ENCODE measurements around the gene DIAPH2.
A peak's percentile ranks its signal among the peaks of the same experiment; 100 is the strongest.
"Not testable (repeated sequence)": the region's sequence is repeated elsewhere in the genome, so short reads cannot be mapped to it uniquely, and the experiment has no call there.

The DIAPH2 gene

DNA sequence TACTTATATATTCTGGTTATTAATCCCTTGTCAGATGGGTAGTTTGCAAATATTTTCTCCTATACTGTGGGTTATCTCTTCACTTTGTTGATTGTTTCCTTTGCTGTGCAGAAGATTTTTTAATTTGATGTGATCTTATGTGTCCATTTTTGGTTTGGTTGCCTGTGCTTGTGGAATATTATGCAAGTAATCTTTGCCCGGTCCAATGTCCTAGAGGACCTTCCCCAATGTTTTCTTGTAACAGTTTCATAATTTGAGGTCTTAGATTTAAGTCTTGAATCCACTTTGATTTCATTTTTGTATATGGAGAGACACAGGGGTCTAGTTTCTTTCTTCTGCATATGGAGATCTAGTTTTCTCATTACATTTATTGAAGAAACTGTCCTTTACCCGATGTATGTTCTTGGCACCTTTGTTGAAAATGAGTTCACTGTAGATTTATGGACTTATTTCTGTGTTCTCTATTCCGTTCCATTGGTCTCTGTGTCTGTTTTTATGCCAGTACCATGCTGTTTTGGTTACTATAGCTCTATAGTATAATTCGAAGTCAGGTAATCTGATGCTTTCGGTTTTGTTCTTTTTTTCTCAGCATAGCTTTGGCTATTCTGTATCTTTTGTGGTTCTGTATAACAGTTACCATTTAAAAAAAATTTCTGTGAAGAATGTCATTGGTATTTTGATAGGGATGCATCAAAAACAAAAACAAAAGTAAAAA, 34.7 kb downstream of the DIAPH2 start:
- no peak for FAIRE-seq

DNA sequence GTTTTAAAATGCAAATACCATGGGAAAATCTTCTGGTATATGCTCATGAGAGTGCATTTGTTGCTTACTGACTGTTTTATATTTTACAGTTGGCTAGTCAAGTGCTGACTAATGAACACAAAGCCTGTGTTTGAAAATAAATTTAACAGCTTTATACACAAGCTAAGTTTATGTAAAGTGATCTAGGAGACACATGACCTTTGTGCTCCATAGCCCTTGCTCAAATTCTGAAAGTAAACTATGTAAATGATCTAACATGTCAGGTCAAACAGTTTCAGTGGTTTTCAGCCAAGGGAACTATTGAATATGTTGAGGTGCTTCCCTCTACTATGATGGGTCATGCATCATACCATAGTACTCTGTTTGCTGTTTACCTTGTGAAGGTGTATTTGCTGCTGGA, 36.7 kb downstream of the DIAPH2 start:
- FAIRE-seq, result no peak

DNA sequence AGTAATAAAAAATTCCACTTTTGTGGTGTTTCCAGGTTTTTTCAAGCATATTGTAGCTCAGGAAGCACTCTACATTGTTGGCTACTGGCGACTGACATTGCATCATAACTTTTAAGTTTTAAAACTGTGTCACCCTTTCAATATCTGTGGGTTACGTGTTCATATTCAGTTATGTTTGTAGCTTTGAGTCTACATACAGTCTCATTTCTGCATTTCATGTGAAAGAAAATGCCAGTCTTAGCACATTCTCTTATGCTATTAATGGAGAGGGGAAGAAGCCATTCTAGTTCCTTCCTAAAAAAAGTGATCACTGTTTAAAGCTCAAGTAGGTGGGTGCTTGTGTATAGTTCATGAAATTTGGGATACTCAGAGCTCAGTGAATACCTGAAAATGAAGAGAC, 38.1 kb downstream of the DIAPH2 start:
- FAIRE-seq, result no peak

DNA sequence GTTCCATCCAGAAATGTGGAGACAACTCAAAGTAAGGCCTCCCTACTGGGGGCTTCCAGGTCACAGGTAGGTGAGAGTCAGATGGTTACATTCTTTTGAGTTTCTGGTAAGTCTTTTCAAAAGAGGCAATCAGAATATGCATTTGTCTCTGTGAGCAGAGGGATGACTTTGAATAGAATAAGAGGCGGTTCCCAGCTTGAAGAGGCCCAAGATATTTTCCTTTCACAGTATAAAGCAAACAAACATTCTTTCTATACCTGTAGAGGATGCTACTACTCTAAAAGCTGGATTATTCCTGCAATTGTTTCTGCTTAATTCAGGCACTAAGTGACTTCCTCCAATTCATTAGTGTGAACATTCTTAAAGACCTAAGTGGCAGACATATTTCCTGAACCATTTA, 44.4 kb downstream of the DIAPH2 start:
- FAIRE-seq, result no peak

DNA sequence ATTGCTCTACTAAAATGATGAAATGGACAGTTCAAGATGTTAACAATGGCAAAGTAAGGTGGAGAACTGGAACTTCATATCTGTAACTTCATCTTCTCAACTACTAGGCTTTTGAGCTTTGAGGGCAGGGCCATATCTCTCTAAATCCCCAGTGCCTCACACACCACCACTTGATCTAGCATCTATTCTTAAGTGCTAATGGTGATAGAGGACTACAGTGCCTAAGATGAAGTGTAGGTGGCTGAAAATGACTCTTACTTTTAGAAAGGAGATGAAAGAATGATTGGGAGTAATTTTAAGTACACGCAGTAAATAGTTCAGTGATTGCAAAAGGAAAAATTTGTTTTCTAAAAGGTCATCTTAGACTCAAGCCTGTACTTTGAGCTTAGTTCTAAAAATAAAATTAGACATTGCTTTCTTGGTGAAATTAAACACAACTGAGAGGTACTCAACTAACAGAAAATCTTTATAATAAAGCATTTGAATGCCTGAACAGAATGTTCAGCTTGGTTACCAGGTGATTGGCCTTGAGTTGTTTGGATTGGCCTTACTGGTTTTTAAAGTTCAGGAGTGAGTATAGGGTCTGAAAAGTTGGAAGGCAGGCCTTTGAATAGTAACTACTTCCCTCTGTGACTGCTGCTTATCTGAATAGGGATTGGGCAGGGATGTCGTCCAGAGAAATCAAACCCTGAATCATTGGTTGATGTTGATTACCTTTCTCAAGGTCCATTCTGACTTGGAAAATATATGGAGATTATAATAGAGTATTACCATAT, 45.4 kb downstream of the DIAPH2 start:
- no peak for FAIRE-seq

DNA sequence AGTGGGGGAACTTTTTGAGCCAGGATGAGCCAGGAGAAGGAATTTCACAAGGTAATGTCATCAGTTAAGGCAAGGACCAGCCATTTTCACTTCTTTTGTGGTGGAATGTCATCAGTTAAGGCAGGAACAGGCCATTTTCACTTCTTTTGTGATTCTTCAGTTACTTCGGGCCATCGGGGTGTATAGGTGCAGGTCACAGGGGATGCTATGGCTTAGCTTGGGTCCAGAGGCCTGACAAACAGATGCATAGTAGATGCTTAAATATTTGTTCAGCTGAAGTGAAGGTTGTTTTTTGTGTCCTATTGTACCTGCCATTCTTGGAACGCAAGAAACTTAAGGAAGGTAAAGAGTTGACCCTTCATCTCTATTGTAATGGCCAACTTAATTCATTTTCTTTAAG, 46.4 kb downstream of the DIAPH2 start:
- not testable (repeated sequence) for FAIRE-seq

DNA sequence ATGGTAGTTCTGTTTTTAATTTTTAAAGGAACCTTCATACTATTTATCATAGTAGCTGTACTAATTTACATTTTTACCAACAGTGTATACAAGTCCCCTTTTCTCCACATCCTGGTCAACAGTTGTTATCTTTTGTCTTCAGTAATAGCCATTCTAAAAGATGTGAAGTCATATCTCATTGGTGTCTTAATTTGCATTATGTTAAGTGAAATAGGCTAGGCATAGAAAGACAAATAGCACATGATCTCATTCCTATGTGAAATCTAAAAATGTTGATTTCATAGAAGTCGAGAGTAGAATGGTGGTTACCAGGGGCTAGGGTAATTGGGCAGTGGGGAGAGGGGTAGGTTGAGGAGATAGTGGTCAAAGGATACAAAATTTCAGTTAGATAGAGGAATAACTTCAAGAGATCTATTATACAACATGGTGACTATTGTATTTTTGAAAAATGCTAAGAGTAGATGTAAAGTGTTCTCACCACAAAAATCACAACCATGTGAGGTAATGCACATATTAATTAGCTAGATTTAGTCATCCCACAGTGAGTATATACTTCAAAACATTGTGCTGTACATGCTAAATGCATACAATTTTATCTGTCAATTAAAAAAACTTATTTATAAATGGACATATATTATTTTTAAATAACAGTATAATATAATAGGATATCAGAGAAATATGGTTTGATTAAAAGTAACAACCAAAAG, 58.9 kb downstream of the DIAPH2 start:
- FAIRE-seq, result no peak

DNA sequence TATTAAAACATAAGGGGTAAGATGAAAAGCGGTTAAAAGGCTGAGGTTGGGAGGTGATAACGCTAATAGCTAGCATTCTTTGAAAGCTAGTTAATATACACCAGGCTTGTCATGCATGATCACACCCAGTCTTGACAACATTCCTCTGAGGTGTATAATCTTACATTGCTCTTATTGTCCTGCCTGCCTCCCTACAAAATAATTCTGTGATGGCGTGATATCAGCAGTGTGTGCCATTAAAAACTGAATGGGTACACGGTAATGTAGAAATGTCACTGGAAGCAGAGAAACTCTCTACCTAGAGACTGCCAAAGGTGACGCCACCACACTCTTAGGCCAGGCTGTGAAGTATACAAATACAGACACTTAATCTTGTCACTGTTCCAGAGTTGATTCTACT, 68.1 kb downstream of the DIAPH2 start:
- no peak for FAIRE-seq

DNA sequence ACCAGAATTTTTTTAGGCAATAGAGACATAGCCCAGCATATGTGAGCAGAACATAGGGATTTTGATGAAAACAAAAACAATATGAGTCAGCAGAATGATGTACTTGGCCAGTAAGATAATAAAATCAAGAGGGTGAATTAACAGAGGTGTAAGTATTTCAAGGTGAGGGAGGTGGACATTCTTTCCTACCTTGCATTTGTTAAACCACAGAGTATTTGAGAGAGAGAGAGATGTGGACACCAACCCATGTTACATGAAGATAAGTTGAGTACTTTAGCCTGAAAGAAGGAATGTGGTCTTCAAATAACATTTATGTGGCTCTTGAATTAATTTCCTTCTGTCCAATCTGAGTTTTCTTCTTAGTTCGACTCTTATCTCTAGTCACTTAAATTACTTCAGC, 68.6 kb downstream of the DIAPH2 start:
- no peak for FAIRE-seq

DNA sequence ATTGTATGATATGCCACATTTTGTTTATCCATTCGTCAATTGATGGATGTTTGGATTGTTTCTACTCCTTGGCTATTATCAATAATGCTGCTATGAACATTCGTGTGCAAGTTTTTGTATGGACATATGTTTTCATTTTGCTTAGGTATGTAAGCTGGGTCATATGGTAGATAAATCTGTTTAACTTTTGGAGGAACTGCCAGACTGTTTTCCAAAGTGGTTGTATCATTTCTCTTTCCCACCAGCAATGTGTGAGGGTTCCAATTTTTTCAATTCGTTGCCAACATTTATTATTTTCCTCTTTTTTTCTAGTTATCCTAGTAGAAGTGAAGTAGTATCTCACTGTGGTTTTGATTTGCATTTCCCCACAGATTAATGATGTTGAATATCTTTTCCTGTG, 71.8 kb downstream of the DIAPH2 start:
- no peak for FAIRE-seq

DNA sequence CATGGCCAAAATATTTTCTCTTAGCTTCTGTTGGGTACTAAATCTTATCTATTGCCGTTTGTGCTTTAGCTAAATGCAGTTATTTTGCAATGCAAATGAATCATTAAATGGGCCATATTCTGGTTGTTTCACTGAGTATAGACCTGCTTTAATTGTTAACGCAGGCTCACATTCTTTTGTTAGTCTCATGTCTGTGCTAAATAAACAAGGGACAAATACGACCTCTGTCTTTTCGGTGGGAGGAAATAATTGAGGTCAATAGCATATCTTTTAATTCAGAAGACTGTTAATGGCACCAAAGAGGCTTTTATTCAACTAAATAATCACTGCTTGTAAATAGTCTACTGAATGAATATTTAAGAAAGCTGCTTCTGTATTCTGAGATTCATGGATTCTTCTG, 76.9 kb downstream of the DIAPH2 start:
- FAIRE-seq, result no peak

DNA sequence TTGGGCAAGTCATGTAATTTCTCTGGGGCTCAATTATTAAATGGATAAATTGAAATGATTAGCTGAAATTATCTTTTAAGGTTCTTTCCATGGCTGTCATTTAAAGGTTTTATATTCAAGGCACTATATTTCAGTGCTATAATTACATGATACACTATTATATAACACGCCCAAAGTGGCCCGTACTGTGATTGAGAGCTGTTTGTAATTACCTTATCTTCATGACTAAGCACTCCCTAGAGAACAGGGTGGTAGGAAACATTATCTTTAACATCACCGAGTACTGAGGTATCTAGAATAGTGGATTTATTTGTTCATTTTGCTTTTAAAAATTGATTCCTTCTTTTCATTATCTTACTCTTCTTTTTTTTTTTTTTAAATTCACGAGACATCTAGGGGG, 79.0 kb downstream of the DIAPH2 start:
- no peak for FAIRE-seq

DNA sequence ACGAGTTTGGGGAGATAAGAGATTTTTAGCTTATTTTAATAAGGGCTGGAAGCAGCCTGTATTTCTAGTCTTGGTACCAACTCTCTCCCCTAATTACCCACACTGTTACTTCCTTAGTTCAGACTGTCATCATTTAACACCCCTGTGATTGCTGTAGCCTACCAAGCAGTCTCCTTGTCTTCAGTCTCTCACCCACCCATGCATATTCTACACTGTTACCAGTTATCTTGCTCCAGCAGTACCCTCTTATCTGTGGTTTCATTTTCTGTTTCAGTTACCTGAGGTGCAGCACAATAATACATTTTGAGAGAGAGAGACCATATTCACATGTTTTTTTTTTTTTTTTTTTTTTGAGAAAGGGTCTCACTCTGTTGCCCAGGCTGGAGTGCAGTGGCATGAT, 80.2 kb downstream of the DIAPH2 start:
- no peak for FAIRE-seq

DNA sequence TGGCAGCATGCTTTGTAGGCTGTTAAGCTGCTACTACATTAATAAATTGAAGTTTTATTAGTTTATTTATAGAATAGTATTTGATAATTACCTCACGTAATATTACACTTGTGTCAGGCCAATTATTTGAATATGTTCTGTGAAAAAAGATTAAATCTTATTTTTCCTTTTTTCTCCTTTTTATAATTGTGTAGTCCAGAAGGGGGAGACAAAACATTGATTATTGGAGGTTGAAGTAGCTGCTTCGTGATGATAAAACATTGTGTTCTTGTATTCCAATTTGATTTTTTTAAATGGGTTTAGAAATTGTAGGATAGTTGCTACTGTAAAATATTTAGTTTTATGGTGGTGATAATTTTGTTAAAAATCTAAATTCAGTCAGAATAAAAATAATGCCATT, 85.7 kb downstream of the DIAPH2 start:
- FAIRE-seq, result peak; percentile 92

DNA sequence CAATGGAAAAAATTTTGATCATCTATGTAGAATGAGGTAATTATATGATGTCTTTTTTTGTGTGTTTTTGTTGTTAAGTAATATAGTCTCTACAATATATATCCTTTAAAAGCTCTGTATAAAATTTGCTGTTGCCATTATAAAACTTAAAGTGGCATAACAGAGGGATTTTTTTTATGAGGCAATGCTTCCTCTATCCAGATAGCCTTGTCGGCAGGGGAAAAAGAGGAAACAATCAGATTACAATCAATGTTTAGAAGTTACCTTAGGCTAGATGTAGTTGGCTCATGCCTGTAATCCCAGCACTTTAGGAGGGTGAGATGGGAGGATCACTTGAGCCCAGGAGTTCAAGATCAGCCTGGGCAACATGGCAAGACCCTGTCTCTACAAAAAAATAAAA, 86.8 kb downstream of the DIAPH2 start:
- FAIRE-seq, result no peak

DNA sequence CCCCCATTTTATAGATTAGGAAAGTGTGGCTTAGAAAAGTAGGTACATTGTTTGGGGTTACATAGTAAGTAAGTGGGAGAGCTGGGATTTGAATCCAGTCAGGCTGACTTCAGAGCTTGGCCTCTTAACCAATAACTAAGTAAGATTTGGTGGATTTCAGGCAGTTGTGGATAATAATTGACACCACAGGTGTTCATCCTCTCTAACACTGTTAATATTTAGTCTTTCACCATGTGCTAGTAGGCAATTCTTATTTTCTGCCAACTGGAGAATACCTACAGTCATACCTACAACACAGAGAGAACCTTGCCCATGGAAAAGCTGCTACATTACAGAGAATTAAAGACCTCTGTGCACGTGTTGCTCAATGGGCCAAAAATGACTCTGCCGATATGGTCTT, 89.5 kb downstream of the DIAPH2 start:
- FAIRE-seq, result no peak

DNA sequence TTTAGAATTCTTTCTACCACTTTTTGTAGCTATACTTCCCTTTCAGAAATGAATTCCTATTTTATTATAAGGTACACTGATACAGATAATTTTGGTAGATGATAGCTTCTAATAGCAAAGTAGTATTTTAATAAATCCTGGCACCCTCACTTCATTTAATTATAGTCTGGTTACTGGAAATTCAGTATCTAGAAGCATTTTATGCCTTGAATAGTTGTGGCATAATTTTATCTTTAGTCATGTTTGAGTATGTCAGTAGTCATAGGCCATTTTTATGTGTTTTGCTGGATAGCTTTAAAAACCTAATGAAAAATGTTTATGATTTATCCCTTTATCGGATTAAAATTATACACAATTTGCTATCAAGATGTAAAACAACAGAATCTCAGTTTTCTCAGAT, 92.3 kb downstream of the DIAPH2 start:
- FAIRE-seq, result peak; percentile 23

DNA sequence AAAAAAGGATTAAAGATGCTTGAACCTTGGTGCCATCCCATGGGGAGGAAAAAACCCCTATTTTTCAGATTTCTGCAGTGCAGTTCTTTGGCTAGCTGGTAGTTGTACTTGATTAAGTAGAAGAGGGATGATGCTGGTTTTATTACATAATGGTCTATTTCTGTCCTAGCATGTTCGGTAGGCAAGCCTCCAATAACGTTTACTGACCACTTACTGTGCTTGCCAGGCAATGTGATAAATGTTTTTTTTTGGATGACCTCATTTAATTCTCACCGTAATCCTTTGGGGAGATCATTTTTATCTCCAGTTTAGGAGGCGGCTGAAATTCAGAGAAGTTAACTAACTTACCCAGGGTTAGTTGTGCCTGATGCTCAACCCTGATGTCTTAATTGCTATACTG, 106.9 kb downstream of the DIAPH2 start:
- no peak for FAIRE-seq

DNA sequence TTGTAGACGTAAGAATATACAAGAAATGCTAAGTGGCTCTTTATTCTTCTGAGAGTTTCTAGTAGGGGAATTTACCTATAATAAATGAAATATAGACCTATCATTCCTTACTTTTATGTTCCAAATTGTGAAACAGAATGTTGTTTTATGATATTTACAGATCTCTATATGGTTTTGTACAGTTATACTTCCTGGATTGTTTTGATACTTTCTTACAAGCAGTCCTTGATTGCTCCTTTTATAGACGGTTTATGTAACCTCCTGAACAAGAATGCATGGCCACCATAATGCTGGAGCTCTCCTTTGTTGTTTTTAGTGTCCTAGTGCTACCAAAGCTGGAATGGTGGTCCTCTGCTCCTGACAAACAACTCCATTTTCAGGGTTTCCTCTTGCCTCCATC, 107.4 kb downstream of the DIAPH2 start:
- no peak for FAIRE-seq

DNA sequence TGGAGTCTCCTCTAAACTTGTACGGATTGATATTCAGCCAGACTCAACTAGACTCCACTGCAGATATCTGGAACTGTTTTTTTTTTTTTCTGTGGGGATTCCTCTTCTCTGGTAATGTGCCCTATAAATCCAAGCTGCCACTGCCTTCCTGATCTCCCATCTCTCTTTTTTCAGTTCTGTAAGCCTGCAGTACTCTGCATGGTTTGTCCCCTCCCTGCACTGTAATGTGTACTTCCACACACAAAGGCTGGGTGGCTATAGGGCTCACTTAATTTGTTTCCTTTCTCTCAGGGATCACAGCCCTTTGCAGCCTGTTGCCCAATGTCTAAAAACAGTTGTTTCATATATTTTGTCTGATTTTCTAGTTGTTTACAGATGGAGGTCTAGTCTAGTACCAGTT, 114.3 kb downstream of the DIAPH2 start:
- no peak for FAIRE-seq

DNA sequence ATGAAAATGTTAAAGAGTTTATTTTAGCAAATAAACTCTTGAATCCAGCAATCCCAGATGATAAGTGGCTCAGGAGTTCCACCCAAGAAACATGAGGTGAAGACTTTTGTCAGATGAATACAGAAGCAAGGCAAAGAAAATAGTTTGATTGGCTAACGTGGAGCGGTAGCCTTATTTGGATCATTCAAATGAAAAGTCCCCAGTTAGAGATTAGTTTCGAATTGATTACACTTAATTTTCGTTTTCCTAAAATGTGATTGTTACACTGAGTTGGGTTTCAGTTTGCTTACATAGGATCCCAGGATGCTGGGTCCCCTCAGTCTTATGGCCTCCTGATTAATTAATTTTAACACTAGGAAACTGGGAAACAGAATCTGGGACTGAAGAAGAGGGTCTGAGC, 122.7 kb downstream of the DIAPH2 start:
- FAIRE-seq, result no peak

DNA sequence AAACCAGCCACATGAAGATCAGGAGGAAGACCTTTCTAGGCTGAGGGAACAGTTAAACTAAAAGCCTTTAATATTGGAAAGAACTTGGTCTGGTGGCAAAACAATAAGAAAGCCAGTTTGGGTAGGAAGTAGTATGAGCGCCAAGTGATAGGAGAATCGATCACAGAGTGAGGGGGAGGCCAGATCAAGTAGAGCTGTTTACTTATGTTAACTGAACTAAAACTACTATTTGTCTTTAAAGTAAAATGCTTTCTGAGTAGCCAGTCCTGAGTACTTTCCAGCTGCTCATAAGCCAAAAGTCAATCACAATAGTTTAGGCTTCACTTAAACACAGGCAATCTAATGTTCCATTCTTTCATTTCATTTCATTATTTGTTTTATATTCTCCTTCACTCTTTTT, 136.3 kb downstream of the DIAPH2 start:
- FAIRE-seq, result no peak

DNA sequence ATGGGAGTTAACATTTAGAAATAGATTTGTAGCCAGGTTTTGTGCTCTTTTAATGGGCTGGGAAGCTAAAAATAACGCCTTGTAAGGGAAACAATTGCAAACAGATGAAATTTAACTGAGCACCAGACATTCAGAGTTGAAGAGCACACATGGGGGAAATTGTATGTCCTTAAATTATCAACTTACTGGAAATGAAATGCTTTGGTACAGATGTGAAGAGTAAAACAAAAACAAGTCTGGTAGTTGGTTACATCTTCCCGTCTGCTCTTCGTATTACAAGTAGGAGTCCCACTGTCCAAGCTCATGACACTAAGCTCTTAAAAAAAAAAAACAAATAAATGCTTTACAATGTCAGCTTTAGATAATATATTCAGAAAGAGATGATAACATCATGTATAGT, 139.5 kb downstream of the DIAPH2 start:
- FAIRE-seq, result no peak

DNA sequence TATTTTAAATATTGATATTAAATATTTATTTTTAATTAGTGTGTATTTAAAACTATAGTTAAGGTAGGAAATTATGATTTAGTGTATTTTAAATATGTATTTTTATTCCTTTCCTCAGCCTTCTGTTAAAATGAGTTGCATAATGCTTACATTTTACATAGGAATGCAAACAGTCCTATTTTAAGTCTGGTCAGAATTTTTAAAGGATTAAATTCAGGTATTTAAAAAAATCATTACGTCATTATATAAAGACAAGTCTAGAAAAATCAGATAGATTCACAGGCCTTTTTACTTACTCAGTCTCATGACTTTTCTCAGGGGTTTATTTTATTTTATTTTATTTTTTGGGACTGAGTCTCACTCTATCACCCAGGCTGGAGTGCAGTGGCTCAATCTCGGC, 148.7 kb downstream of the DIAPH2 start:
- no peak for FAIRE-seq

All from G401.6 (cell line).